Rectal smooth muscle tissue (tissue), 1 donor: ENCODE data around the gene LAD1.

ENCODE experiments used
- H3K27ac ChIP-seq: one replicate; pipeline ENCODE4 v1.7.0; 2013; ENCODE audit warnings: low read depth, low read length, inconsistent platforms
- H3K27me3 ChIP-seq: one replicate; pipeline ENCODE4 v1.7.0; 2013; ENCODE audit warnings: low read length; ENCODE audit not compliant: control insufficient read depth, insufficient read depth
- H3K36me3 ChIP-seq: one replicate; pipeline ENCODE4 v1.7.0; 2013; ENCODE audit warnings: low read length; ENCODE audit not compliant: control insufficient read depth, insufficient read depth
- H3K4me1 ChIP-seq: one replicate; pipeline ENCODE4 v1.7.0; 2013; ENCODE audit warnings: low read length; ENCODE audit not compliant: control insufficient read depth, insufficient read depth
- H3K4me3 ChIP-seq: one replicate; pipeline ENCODE4 v1.7.0; 2013; ENCODE audit warnings: low read length
- H3K9ac ChIP-seq: one replicate; pipeline ENCODE4 v1.7.0; 2013; ENCODE audit warnings: low read length

The LAD1 gene

GRCh38 chr1:201332021-201332420 is 67.1 kb downstream of the LAD1 start:
- H3K4me1 ChIP-seq: no peaks in the 10 kb centered on the region
- no peak overlapping the region for H3K9ac ChIP-seq
- H3K36me3 ChIP-seq: no peaks in the 10 kb centered on the region
- no peak overlapping the region for H3K4me3 ChIP-seq
- no peaks in the 10 kb centered on the region for H3K27me3 ChIP-seq
- H3K27ac ChIP-seq: no peak overlapping the region

DNA sequence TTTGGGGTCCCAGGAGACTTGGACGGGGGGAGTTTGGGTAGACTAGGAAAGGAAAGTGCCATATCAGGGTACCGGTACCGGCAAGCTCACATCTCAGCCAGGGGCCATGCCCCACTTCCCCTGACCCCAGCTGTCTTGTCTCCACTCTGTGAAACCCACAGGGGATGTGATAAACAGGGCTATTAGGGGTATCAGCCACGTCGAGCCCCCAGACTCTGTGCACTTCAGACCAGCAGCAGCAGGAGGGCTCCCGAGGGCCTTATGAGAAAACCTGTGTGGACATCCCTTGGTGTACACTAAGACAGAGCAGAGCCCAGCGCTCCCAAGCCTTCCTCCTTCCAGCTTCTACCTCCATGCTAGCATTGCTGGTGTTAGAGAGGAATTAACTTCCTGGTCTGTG is 68.0 kb downstream of the LAD1 start:
- Histone ChIP-seq H3K4me1 (no peaks in the 10 kb centered on the region), H3K27ac (no peak overlapping the region), H3K9ac (no peak overlapping the region), H3K36me3 (no peaks in the 10 kb centered on the region), H3K27me3 (no peaks in the 10 kb centered on the region), H3K4me3 (no peak overlapping the region)
